Esophagus squamous epithelium (tissue), 5 donors: ENCODE data around the gene VWA8. TPM values are rescaled to one million over a fixed set of nuclear protein-coding genes. Genes with fewer than 3 reads are reported as not detected.

Source experiments
- DNase-seq: peaks from one replicate; lab custom pipeline; 2025; lab: John Stamatoyannopoulos, UW
- H3K27ac ChIP-seq, 4 donors: fragments of 200-600 bp; sonication (generic); one replicate each; pipeline ENCODE4 v1.5.1; 2016 to 2019; ENCODE audit warnings: mild to moderate bottlenecking in 1 of 4
- H3K27me3 ChIP-seq, 4 donors: fragments of 200-600 bp; sonication (generic); 1 replicate in 3 of 4; 2 replicates in 1 of 4; pipeline versions ENCODE4 v1.5.1 to v1.6.0; 2017 to 2021; ENCODE audit warnings: antibody characterized with exemption in 1 of 4
- H3K36me3 ChIP-seq, 3 donors: fragments of 200-600 bp; sonication (generic); one replicate each; pipeline ENCODE4 v1.5.1; 2016 to 2019
- H3K4me1 ChIP-seq, 3 donors: fragments of 200-600 bp; sonication (generic); one replicate each; pipeline ENCODE4 v1.5.1; 2017 to 2019
- H3K4me3 ChIP-seq, 4 donors: fragments of 200-600 bp; sonication (generic); 1 replicate in 3 of 4; 2 replicates in 1 of 4; pipeline ENCODE4 v1.5.1; 2016 to 2019; ENCODE audit warnings: mild to moderate bottlenecking in 2 of 4, moderate library complexity in 1 of 4
- H3K9me3 ChIP-seq, 3 donors: fragments of 200-600 bp; sonication (generic); one replicate each; pipeline ENCODE4 v1.5.1; 2016 to 2019
- CTCF ChIP-seq, 6 experiments: fragments of 450-650 bp in 4 of 6; fragments of 200-600 bp in 2 of 6; sonication (generic) in 2 of 6; IDR thresholded peaks; one replicate each; pipeline ENCODE4 v1.5.1; 2016 to 2019; ENCODE audit warnings: antibody characterized with exemption in 6 of 6, mild to moderate bottlenecking in 4 of 6, moderate library complexity in 4 of 6
- POLR2A ChIP-seq, 4 donors: fragments of 450-650 bp; IDR thresholded peaks; one replicate each; pipeline ENCODE4 v1.6.1; 2017; ENCODE audit warnings: antibody characterized with exemption in 4 of 4, mild to moderate bottlenecking in 4 of 4, moderate library complexity in 3 of 4
- WGBS, 2 donors: methylation state at CpG; one replicate each; pipeline ENCODE4 v1.1.5; 2018; 5-methylcytosine and 5-hydroxymethylcytosine counted together
- intact Hi-C: fragments of 100-400 bp; cut with DNase I; formaldehyde crosslinking; loops from one replicate; pipeline ENCODE4 v1.15.0; 2022
- total RNA-seq, 4 donors: library from RNA; depleted of rRNA; stranded (reverse); fragments of >200 nt; gene quantifications; one replicate each; pipeline ENCODE4 v1.1.0, GENCODE V29; 2016
- donor health status: DM: yes; HTN: yes; CAD: no.

The VWA8 gene
- total RNA-seq, 4 donors from 2014 or later: 10.5 to 23.7 (median 17.3) TPM

- Histone ChIP-seq H3K4me1 (peaks cover 0 to 11% (median 3%) of the 10 kb centered on the region in 3 donors), H3K9me3 (no peaks in the 10 kb centered on the region), H3K27me3 (no peaks in the 10 kb centered on the region), H3K4me3 (no peak overlapping the region), H3K27ac (no peak overlapping the region), H3K36me3 (peaks cover 0 to 20% (median 0%) of the 10 kb centered on the region in 3 donors)
- no peak for TF ChIP-seq CTCF (IDR thresholded peaks at IDR 0.05)
- TF ChIP-seq POLR2A (IDR thresholded peaks at IDR 0.05): no peak
- intact Hi-C loops: no loop called here
- no peak for DNase-seq
- WGBS, 2 donors: 92 to 94% methylated on average over 3 of the region's 3 CpGs
These were observed 259.2 kb downstream of the VWA8 start for GRCh38 chr13:41701676-41702075.

GRCh38 chr13:41700790-41701310 is 260.1 kb downstream of the VWA8 start:
- intact Hi-C loops: no loop called here
- DNase-seq: no peak

GRCh38 chr13:41699759-41700158 is 261.1 kb downstream of the VWA8 start:
- no peaks in the 10 kb centered on the region for H3K9me3 ChIP-seq
- H3K4me3 ChIP-seq: no peak overlapping the region
- no peak overlapping the region for H3K27ac ChIP-seq
- 77 to 90% methylated on average over 1 of the region's 1 CpG for WGBS, 2 donors
- peaks cover 0 to 20% (median 0%) of the 10 kb centered on the region in 3 donors for H3K36me3 ChIP-seq
- intact Hi-C loops: no loop called here
- TF ChIP-seq POLR2A (IDR thresholded peaks at IDR 0.05) (no peak), CTCF (IDR thresholded peaks at IDR 0.05) (no peak)
- peaks cover 0 to 22% (median 3%) of the 10 kb centered on the region in 3 donors for H3K4me1 ChIP-seq
- H3K27me3 ChIP-seq: no peaks in the 10 kb centered on the region
- no peak for DNase-seq

More at GRCh38 chr13:41700790-41701310, 260.1 kb downstream of the VWA8 start:
- no peaks in the 10 kb centered on the region for H3K27me3 ChIP-seq
- peaks cover 0 to 20% (median 0%) of the 10 kb centered on the region in 3 donors for H3K36me3 ChIP-seq
- TF ChIP-seq CTCF (IDR thresholded peaks at IDR 0.05) (no peak), POLR2A (IDR thresholded peaks at IDR 0.05) (no peak)
- no peak overlapping the region for H3K27ac ChIP-seq
- H3K9me3 ChIP-seq: no peaks in the 10 kb centered on the region
- peaks cover 0 to 12% (median 3%) of the 10 kb centered on the region in 3 donors for H3K4me1 ChIP-seq
- no peak overlapping the region for H3K4me3 ChIP-seq

GRCh38 chr13:41697578-41697977 is 263.3 kb downstream of the VWA8 start:
- H3K4me1 ChIP-seq: peaks cover 0 to 25% (median 3%) of the 10 kb centered on the region in 3 donors
- TF ChIP-seq POLR2A (IDR thresholded peaks at IDR 0.05): no peak
- no peak for TF ChIP-seq CTCF (IDR thresholded peaks at IDR 0.05)
- no peak overlapping the region for H3K4me3 ChIP-seq
- no peak overlapping the region for H3K27ac ChIP-seq
- no peak for DNase-seq
- H3K36me3 ChIP-seq: peaks cover 0 to 23% (median 0%) of the 10 kb centered on the region in 3 donors
- WGBS, 2 donors: 94 to 95% methylated on average over 6 of the region's 6 CpGs
- no peaks in the 10 kb centered on the region for H3K27me3 ChIP-seq
- H3K9me3 ChIP-seq: no peaks in the 10 kb centered on the region
- intact Hi-C loops: no loop called here

- no peak for DNase-seq
- peaks cover 0 to 28% (median 0%) of the 10 kb centered on the region in 3 donors for H3K36me3 ChIP-seq
- H3K4me3 ChIP-seq: no peak overlapping the region
- intact Hi-C loops: no loop called here
- TF ChIP-seq POLR2A (IDR thresholded peaks at IDR 0.05) (no peak), CTCF (IDR thresholded peaks at IDR 0.05) (no peak)
- H3K9me3 ChIP-seq: no peaks in the 10 kb centered on the region
- peaks cover 0 to 24% (median 3%) of the 10 kb centered on the region in 3 donors for H3K4me1 ChIP-seq
- no peak overlapping the region for H3K27ac ChIP-seq
- H3K27me3 ChIP-seq: no peaks in the 10 kb centered on the region
These were observed 264.5 kb downstream of the VWA8 start for GRCh38 chr13:41696163-41697003.
